Measurements from ENCODE around the gene CRTAP.
"Not testable (repeated sequence)": the region's sequence is repeated elsewhere in the genome, so short reads cannot be mapped to it uniquely, and the experiment has no call there.

Gene CRTAP

DNA sequence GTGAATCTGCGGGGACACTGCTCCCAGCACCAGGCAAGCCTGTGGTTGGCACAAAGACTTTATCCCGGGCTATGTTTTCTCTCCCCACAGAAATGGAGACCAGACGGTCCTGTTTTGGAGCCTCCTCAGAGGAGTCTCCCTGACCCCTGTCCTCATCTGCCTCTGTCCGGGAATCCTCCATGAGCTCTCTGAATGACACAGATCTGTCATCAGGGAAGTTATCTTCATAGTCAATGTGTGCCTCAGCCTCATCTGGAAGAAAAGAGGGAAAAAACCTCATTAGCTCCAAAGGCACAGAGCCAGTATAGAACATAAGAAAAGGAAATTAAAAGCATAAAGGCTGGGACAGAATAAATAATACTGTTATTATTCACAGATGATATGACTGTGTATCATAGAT is 40.0 kb downstream of the CRTAP start:
- in situ Hi-C loops (cut with MboI; ENCODE audit: low sequenced_read_pairs, unreplicated experiment) = no loop called here
- DNase-seq (ENCODE audit: low spot score) = no peak
- TF ChIP-seq, protein P1, sequence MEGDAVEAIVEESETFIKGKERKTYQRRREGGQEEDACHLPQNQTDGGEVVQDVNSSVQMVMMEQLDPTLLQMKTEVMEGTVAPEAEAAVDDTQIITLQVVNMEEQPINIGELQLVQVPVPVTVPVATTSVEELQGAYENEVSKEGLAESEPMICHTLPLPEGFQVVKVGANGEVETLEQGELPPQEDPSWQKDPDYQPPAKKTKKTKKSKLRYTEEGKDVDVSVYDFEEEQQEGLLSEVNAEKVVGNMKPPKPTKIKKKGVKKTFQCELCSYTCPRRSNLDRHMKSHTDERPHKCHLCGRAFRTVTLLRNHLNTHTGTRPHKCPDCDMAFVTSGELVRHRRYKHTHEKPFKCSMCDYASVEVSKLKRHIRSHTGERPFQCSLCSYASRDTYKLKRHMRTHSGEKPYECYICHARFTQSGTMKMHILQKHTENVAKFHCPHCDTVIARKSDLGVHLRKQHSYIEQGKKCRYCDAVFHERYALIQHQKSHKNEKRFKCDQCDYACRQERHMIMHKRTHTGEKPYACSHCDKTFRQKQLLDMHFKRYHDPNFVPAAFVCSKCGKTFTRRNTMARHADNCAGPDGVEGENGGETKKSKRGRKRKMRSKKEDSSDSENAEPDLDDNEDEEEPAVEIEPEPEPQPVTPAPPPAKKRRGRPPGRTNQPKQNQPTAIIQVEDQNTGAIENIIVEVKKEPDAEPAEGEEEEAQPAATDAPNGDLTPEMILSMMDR (IDR thresholded peaks at IDR 0.05; ENCODE audit: borderline replicate concordance, control extremely low read depth, extremely low read depth, insufficient read depth, missing control alignments) = no peak

DNA sequence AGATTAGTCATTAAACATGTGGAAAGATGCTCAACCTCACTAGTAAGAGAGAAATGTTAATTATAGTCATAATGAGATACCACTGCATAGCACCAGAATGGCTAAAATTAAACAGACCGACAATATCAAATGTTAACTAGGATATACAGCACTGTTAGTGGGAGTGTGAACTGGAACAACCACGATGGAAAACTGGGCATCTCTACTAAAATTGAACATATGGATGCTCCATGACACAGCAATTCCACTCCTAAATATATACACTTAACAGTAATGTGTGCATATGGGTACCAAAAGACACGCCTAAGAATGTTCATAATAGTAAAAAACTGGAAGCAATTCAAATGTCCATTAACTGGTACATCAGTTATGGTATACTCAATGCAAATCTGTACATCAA is 41.5 kb downstream of the CRTAP start:
- TF ChIP-seq, protein P1 (IDR thresholded peaks at IDR 0.05; ENCODE audit: borderline replicate concordance, control extremely low read depth, extremely low read depth, insufficient read depth, missing control alignments) = no peak
- no peak for DNase-seq (ENCODE audit: low spot score)
- in situ Hi-C loops (cut with MboI; ENCODE audit: low sequenced_read_pairs, unreplicated experiment) = no loop called here

DNA sequence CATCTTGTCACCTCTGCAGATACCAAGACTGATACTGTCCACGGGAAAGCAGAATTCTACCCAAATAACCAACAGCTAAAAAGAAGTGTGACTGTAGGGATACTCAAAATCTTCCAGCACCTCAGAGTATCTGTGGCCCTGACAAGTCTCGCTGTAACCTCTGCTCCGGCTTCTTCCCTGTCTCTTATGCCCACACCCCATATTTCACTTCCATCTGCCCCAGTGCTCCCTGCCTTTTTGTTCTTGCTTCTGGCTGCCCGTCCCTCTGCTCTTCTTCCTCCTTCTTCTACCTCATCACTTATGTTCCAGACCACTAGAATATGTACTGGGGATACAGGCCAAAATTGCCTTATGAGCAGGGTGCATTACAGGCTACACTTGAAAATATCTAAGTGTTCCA is 45.4 kb downstream of the CRTAP start:
- no peak for DNase-seq (ENCODE audit: low spot score)
- in situ Hi-C loops (cut with MboI; ENCODE audit: low sequenced_read_pairs, unreplicated experiment) = no loop called here
- TF ChIP-seq, protein P1 (IDR thresholded peaks at IDR 0.05; ENCODE audit: borderline replicate concordance, control extremely low read depth, extremely low read depth, insufficient read depth, missing control alignments) = no peak

DNA sequence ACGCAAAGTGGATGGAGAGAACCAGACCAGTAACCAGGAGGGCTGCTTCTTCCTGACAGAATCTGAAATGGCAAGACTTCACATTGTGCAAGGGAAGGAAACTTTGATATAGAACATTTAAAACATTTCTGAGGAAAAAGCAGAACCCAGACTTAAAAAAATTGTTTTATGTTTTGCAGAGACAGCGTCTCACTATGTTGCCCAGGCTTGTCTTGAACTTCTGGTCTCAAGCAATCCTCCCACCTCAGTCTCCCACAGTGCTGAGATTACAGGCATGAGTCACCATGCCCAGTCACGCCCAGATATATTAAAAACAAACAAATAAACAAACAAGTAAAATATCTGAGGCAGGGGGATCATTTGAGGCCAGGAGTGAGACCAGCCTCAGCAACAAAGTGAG is 46.2 kb downstream of the CRTAP start:
- no peak for DNase-seq (ENCODE audit: low spot score)
- TF ChIP-seq, protein P1 (IDR thresholded peaks at IDR 0.05; ENCODE audit: borderline replicate concordance, control extremely low read depth, extremely low read depth, insufficient read depth, missing control alignments) = no peak
- in situ Hi-C loops (cut with MboI; ENCODE audit: low sequenced_read_pairs, unreplicated experiment) = no loop called here

DNA sequence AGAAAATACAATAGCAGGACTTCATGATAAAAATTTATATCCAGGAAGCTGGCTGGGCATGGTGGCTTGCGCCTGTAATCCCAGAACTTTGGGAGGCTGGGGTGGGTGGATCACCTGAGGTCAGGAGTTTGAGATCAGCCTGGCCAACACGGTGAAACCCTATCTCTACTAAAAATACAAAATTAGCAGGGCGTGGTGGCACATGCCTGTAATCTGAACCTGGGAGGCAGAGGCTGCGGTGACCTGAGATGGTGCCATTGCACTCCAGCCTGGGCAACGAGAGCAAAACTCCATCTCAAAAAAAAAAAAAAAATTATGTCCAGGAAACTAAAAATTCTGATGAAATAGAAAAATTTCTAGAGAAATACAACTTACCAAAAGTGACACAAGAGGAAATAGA is 48.8 kb downstream of the CRTAP start:
- in situ Hi-C loops (cut with MboI; ENCODE audit: low sequenced_read_pairs, unreplicated experiment); DNase-seq (ENCODE audit: low spot score): not testable (repeated sequence)

DNA sequence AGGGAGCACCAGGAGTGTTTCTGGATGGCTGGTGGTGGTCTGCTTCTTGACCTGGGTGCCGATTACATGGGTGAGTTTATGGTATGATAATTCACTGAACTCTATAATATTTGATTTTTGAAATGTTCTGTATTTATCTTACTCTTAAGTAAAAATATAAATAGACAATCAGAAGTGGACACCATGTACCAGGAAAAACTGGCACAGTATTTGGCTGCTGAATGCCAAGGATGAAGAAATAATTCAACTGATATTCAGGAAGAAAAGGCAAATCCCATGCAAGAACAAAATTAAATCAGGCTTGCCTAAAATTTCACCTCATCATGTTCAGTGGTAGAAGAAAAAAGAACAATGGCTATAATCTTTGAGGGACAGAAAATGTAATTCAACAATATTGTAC is 51.6 kb downstream of the CRTAP start:
- in situ Hi-C loops (cut with MboI; ENCODE audit: low sequenced_read_pairs, unreplicated experiment) = no loop called here
- DNase-seq (ENCODE audit: low spot score) = no peak

DNA sequence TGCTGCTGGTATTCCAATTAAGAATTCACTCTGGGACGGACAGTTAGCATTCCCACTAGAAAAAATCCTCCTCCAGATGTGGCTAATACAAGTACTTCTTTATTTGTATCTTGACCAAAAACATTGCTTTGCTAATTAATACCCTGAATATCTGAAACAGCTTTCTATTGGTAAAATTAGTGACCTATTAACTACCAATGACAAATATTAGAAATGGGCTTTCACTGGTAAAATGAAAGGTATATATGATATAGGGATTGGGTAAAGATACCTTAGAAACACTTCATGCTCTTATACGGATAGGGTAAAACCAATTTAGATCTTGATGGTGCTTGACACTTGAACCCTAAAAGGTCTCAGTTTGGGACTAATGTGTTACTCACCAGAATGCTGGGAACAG is 52.3 kb downstream of the CRTAP start:
- no peak for DNase-seq (ENCODE audit: low spot score)
- TF ChIP-seq, protein P1 (IDR thresholded peaks at IDR 0.05; ENCODE audit: borderline replicate concordance, control extremely low read depth, extremely low read depth, insufficient read depth, missing control alignments) = no peak
- in situ Hi-C loops (cut with MboI; ENCODE audit: low sequenced_read_pairs, unreplicated experiment) = no loop called here

More for the DNA sequence above, 51.6 kb downstream of the CRTAP start:
- TF ChIP-seq, protein P1 (IDR thresholded peaks at IDR 0.05; ENCODE audit: borderline replicate concordance, control extremely low read depth, extremely low read depth, insufficient read depth, missing control alignments) = no peak
